Testis (tissue), 2 donors: ENCODE measurements around the gene STK17B.

Experiments
- POLR2A ChIP-seq: fragments of 450-650 bp; IDR thresholded peaks from one replicate; pipeline ENCODE4 v1.6.1; 2017; ENCODE audit warnings: antibody characterized with exemption, mild to moderate bottlenecking, moderate library complexity
- TF ChIP-seq, protein P1 (sequence below), 3 experiments: fragments of 450-650 bp in 2 of 3; fragments of 200-600 bp in 1 of 3; sonication (generic) in 1 of 3; IDR thresholded peaks; one replicate each; pipeline ENCODE4 v1.5.1; 2016 to 2019; ENCODE audit warnings: antibody characterized with exemption in 3 of 3, mild to moderate bottlenecking in 2 of 3, moderate library complexity in 1 of 3

- TF ChIP-seq, protein P1, sequence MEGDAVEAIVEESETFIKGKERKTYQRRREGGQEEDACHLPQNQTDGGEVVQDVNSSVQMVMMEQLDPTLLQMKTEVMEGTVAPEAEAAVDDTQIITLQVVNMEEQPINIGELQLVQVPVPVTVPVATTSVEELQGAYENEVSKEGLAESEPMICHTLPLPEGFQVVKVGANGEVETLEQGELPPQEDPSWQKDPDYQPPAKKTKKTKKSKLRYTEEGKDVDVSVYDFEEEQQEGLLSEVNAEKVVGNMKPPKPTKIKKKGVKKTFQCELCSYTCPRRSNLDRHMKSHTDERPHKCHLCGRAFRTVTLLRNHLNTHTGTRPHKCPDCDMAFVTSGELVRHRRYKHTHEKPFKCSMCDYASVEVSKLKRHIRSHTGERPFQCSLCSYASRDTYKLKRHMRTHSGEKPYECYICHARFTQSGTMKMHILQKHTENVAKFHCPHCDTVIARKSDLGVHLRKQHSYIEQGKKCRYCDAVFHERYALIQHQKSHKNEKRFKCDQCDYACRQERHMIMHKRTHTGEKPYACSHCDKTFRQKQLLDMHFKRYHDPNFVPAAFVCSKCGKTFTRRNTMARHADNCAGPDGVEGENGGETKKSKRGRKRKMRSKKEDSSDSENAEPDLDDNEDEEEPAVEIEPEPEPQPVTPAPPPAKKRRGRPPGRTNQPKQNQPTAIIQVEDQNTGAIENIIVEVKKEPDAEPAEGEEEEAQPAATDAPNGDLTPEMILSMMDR (IDR thresholded peaks at IDR 0.05), result no peak
- TF ChIP-seq POLR2A, result no peak
Observed at GRCh38 chr2:196177124-196177523, 5.7 kb upstream of the STK17B start.
